ENCODE measurements around the gene FRMD6. TPM values are rescaled to one million over a fixed set of nuclear protein-coding genes. Genes with fewer than 3 reads are reported as not detected.

Gene FRMD6
- total RNA-seq, 1 donor from 2014 or later = 104 TPM

DNA sequence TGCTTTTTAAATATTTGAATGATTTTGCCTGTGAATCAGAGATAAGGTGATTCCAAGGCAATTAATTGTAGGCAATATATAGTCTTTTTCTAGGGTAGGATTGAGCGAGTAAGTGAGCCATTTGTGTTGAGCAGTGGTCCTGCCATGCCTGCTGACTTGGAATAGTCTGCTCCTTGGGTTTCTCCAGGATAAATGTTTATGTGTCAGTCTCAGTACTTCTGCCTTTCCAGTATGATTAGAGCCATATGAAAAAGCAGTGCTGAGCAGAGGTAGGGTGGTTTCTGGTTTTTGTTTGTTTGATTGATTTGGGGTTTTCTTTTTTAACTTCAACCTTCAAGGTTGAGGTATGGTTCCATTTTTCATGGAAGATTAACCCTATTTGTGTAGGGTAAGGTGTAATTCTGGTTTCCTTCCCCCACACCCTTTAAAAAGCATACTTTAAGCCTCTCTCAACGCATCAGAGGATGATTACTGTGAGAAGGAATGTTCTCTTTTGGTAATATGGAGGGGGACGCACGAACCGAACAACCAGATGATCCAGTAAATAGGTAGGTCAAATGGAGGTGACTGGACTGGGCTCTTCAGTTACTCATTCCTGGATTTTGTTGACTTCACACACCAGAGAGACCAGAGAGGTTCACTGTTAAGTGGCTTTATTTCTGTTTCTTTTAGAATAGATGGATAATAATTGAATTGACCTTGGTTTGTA is 22.7 kb downstream of the FRMD6 start:
- no peak for TF ChIP-seq CTCF (IDR thresholded peaks at IDR 0.05)
- Histone ChIP-seq H3K27me3 (no peaks in the 10 kb centered on the region), H3K9me3 (no peaks in the 10 kb centered on the region), H3K27ac (no peak overlapping the region), H3K4me3 (no peak overlapping the region), H3K36me3 (no peaks in the 10 kb centered on the region), H3K4me1 (peaks cover 0 to 23% of the 10 kb centered on the region in 2 donors)
- no peak for DNase-seq (ENCODE audit: low spot score in 2 of 2)
- intact Hi-C loops (cut with DNase I) = no loop called here

- peaks cover 0 to 26% of the 10 kb centered on the region in 2 donors for H3K4me1 ChIP-seq
- TF ChIP-seq CTCF (IDR thresholded peaks at IDR 0.05) = no peak
- no peaks in the 10 kb centered on the region for H3K9me3 ChIP-seq
- H3K27ac ChIP-seq = no peak overlapping the region
- no peaks in the 10 kb centered on the region for H3K27me3 ChIP-seq
- H3K36me3 ChIP-seq = no peaks in the 10 kb centered on the region
- DNase-seq (ENCODE audit: low spot score in 2 of 2) = no peak
- no peak overlapping the region for H3K4me3 ChIP-seq
- intact Hi-C loops (cut with DNase I) = no loop called here
Observed at GRCh38 chr14:51676549-51676948, 24.8 kb downstream of the FRMD6 start.

- H3K9me3 ChIP-seq = no peaks in the 10 kb centered on the region
- H3K4me3 ChIP-seq = no peak overlapping the region
- intact Hi-C loops (cut with DNase I) = no loop called here
- peaks cover 0 to 26% of the 10 kb centered on the region in 2 donors for H3K4me1 ChIP-seq
- H3K36me3 ChIP-seq = no peaks in the 10 kb centered on the region
- TF ChIP-seq CTCF (IDR thresholded peaks at IDR 0.05) = no peak
- no peak overlapping the region for H3K27ac ChIP-seq
- no peak for DNase-seq (ENCODE audit: low spot score in 2 of 2)
- no peaks in the 10 kb centered on the region for H3K27me3 ChIP-seq
Observed at GRCh38 chr14:51677266-51677665, 25.6 kb downstream of the FRMD6 start.

- Histone ChIP-seq H3K4me1 (peaks cover 0 to 26% of the 10 kb centered on the region in 2 donors), H3K27me3 (no peaks in the 10 kb centered on the region), H3K36me3 (no peaks in the 10 kb centered on the region), H3K4me3 (no peak overlapping the region), H3K9me3 (no peaks in the 10 kb centered on the region), H3K27ac (no peak overlapping the region)
- no peak for TF ChIP-seq CTCF (IDR thresholded peaks at IDR 0.05)
- DNase-seq (ENCODE audit: low spot score in 2 of 2) = no peak
- intact Hi-C loops (cut with DNase I) = no loop called here
Observed at GRCh38 chr14:51677738-51678137, 26.0 kb downstream of the FRMD6 start.

DNA sequence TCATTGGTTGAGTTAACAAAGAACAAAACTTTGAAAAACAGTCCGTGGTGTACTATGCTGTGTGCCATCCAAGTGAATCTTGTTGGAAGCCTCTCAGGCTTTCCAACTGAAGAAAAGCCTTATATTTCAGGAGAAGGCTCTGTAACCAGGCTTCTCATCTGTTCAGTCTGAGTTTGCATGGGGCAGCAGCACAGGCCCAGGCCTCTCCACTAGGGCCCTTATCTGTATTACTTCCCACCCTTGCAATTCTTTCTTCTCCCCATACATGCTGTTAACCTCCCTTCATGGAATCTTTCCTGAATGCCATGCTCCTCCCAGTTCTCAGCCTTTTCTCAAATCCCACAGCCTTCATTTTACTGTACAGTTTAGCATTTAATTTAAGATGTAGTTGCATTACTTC is 28.3 kb downstream of the FRMD6 start:
- no peaks in the 10 kb centered on the region for H3K27me3 ChIP-seq
- H3K4me3 ChIP-seq = no peak overlapping the region
- no peaks in the 10 kb centered on the region for H3K36me3 ChIP-seq
- no peak for DNase-seq (ENCODE audit: low spot score in 2 of 2)
- TF ChIP-seq CTCF (IDR thresholded peaks at IDR 0.05) = no peak
- peaks cover 0 to 26% of the 10 kb centered on the region in 2 donors for H3K4me1 ChIP-seq
- no peak overlapping the region for H3K27ac ChIP-seq
- intact Hi-C loops (cut with DNase I) = no loop called here
- no peaks in the 10 kb centered on the region for H3K9me3 ChIP-seq
